Mucosa of descending colon (tissue), 3 donors: ENCODE measurements around the gene SNX9. TPM values are rescaled to one million over a fixed set of nuclear protein-coding genes. Genes with fewer than 3 reads are reported as not detected.
A peak's percentile ranks its signal among the peaks of the same experiment; 100 is the strongest.
"Not testable (repeated sequence)": the region's sequence is repeated elsewhere in the genome, so short reads cannot be mapped to it uniquely, and the experiment has no call there.

ENCODE experiments used
- ATAC-seq: fragments of 200-7000 bp; cut with Tn5 transposase; one replicate; pipeline ENCODE4 v1.9.1; 2020; ENCODE audit warnings: mild to moderate bottlenecking, moderate library complexity
- DNase-seq, 3 donors: peaks; one replicate each; pipeline ENCODE4 v3.0.0-alpha.2; 2020
- H3K36me3 ChIP-seq: fragments of 200-600 bp; one replicate; pipeline ENCODE4 v1.8.0; 2021; ENCODE audit warnings: low read depth, mild to moderate bottlenecking
- H3K4me1 ChIP-seq: fragments of 200-600 bp; one replicate; pipeline ENCODE4 v1.8.0; 2021; ENCODE audit warnings: low read depth, mild to moderate bottlenecking
- H3K4me3 ChIP-seq: fragments of 200-600 bp; one replicate; pipeline ENCODE4 v1.8.0; 2021; ENCODE audit warnings: mild to moderate bottlenecking
- H3K9me3 ChIP-seq: fragments of 200-600 bp; one replicate; pipeline ENCODE4 v1.8.0; 2021; ENCODE audit warnings: mild to moderate bottlenecking
- intact Hi-C, 2 donors: fragments of 100-400 bp; cut with DNase I in 1 of 2; cut with micrococcal nuclease in 1 of 2; formaldehyde crosslinking; loops; one replicate each; pipeline versions ENCODE4 v1.11.0 to v1.11.1; 2022; cut with DNase I, micrococcal nuclease
- total RNA-seq, 3 donors: library from RNA; stranded (reverse); fragmentation: NEBNext Ultra II Directional in 2 of 3; extraction: Animal tissue kit (Norgen Biotek cat#: 25700) in 2 of 3; gene quantifications; one replicate each; pipeline versions ENCODE4 v1.2.1 to v1.2.4, GENCODE V29; 2021 to 2023
- TF ChIP-seq, protein P1 (sequence below): fragments of 200-600 bp; IDR thresholded peaks from one replicate; pipeline ENCODE4 v1.8.0; 2022; ENCODE audit warnings: antibody characterized with exemption, mild to moderate bottlenecking
- donor health status: DM: no; HTN: no; CAD: no; lungs with moderate emphysema.
- donor health status: DM: no; HTN: no; CAD: no.
- donor health status: DM: no; HTN: yes; CAD: no.

SNX9 gene
- total RNA-seq, 3 donors from 2014 or later, result 55.0 to 69.6 (median 68.0) TPM

DNA sequence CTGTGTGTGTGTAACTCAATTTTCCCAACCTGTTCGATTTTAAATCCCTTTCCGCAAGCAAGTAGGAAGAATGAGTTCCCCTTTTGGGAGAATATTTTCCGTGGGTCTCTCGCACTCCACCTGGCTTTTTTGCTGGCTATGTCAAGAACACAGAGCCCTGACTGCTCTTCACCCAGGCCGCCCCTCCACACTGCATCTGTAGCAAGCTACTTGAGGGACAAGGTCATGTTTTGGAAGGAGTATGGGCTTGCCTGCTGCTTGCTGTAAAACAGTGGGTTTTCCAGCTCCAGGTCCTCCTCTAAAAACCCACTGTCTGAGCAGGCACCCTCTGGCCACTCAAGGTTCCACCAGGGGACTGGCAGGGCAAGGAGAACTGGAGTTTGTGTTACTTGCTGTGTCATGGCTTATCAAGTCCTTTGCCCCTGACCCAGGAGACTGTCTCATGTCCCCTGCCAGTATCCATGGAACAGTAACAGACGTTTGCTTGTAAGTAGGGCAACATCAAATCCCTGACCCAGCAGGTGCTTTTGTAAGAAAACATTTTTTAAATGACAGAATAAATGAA is 123.1 kb downstream of the SNX9 start:
- Histone ChIP-seq H3K36me3 (peaks cover 4% of the 10 kb centered on the region), H3K4me3 (no peak overlapping the region), H3K9me3 (peaks cover 6% of the 10 kb centered on the region), H3K4me1 (no peaks in the 10 kb centered on the region)
- intact Hi-C loops, result no loop called here
- no peak for ATAC-seq
- TF ChIP-seq, protein P1, sequence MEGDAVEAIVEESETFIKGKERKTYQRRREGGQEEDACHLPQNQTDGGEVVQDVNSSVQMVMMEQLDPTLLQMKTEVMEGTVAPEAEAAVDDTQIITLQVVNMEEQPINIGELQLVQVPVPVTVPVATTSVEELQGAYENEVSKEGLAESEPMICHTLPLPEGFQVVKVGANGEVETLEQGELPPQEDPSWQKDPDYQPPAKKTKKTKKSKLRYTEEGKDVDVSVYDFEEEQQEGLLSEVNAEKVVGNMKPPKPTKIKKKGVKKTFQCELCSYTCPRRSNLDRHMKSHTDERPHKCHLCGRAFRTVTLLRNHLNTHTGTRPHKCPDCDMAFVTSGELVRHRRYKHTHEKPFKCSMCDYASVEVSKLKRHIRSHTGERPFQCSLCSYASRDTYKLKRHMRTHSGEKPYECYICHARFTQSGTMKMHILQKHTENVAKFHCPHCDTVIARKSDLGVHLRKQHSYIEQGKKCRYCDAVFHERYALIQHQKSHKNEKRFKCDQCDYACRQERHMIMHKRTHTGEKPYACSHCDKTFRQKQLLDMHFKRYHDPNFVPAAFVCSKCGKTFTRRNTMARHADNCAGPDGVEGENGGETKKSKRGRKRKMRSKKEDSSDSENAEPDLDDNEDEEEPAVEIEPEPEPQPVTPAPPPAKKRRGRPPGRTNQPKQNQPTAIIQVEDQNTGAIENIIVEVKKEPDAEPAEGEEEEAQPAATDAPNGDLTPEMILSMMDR, result no peak
- DNase-seq, result no peak

DNA sequence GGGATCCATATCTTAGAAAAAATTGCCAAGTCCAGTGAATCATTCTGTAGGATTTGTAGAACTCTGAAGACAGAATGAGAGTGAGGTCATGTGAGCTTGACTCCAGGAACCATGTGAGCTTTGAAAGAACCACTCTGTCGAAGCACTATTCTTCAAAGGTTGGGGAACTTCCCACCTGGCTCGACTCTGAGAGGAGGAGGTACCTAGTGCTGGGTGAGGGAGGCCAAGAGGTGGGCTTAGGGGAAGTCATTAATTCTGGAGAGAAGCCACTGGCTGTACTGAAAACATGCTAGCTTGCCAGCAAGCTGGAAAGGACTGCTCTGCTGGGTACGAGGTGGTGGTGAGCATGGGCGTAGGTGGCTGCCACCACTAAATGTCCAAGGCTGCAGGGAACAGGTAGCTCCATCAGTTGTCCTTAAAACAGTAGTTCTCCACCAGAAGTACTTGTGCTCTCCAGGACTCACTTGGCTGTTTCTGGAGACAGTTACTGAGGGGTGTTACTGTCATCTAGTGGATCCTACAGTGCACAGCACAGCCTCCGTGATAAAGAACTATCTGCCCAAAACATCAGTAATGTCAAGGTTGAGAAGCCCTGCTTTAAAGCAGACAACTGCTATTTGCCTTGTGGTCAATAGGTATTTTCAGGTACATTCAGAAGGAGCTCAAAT is 124.0 kb downstream of the SNX9 start:
- DNase-seq, result no peak
- TF ChIP-seq, protein P1, result no peak
- peaks cover 6% of the 10 kb centered on the region for H3K9me3 ChIP-seq
- peaks cover 4% of the 10 kb centered on the region for H3K36me3 ChIP-seq
- no peaks in the 10 kb centered on the region for H3K4me1 ChIP-seq
- intact Hi-C loops, result no loop called here
- ATAC-seq, result peak; percentile 35
- H3K4me3 ChIP-seq, result no peak overlapping the region

DNA sequence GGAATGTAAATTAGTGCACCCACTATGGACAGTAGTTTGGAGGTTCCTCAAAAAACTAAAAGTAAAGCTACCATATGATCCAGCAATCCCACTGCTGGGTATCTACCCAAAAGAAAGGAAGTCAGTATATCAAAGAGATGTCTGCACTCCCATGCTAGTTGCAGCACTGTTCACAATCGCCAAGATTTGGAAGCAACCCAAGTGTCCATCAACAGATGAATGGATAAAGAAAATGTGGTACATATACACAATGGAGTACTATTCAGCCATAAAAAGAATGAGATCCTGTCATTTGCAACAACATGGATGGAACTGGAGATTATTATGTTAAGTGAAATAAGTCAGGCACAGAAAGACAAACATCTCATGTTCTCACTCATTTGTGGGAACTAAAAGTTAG is 127.9 kb downstream of the SNX9 start:
- H3K4me3 ChIP-seq, H3K36me3 ChIP-seq, DNase-seq, H3K9me3 ChIP-seq, ATAC-seq: not testable (repeated sequence)
- intact Hi-C loops, result loop anchor here in 1 of 2 donors (10.0 kb wide), 1 partner anchor 124 kb away; no protein-coding TSS in a partner anchor
- peaks cover 24% of the 10 kb centered on the region for H3K4me1 ChIP-seq

DNA sequence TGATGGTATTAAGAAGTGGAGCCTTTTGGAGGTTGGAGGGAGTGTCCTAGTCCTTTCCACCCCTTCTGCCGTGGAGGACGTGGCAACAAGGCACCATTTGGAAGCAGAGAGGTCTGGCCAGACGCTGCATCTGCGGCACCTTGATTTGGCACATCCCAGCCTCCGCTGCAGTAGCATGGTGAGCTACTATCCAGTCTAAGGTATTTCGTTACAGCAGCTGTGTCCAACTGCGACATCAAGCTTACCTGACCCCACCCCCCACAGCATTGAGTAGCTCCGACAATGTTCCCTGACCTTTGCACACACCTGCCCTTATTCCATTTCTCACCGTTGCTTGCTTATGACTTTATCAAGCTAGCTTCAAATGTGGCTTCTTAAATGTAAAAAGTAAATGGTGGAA is 128.8 kb downstream of the SNX9 start:
- intact Hi-C loops, result loop anchor here in 1 of 2 donors (10.0 kb wide), 1 partner anchor 123 kb away; no protein-coding TSS in a partner anchor
- no peaks in the 10 kb centered on the region for H3K36me3 ChIP-seq
- H3K4me1 ChIP-seq, result peaks cover 31% of the 10 kb centered on the region
- DNase-seq (peak in 2 of 3 donors; percentile 67 to 84), ATAC-seq (peak; percentile 64)
- peaks cover 6% of the 10 kb centered on the region for H3K9me3 ChIP-seq
- H3K4me3 ChIP-seq, result no peak overlapping the region
- TF ChIP-seq, protein P1, result no peak

DNA sequence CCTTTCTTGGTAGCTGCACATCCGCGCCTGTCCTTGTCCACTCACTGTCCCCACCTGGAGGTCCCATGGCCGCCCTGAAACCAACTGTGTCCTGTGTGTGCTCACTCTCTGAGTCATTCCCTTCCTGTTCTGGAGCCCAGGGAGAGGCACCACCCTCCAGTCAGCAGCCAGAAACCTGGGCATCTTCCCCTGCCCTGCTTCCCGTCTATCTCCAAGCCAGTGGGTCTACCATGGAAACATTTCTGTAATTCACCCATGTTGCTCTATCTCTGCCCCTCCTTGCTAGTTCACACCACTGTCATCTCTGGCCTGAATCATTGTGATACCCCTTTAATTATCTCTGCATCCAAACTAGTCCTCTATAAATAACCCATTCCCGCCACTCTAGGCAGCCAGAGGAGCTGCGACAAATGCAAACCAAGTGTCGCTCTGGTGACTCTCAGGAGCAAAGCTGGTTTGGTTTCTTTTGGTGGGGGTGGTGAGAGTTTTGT is 129.9 kb downstream of the SNX9 start:
- intact Hi-C loops, result loop anchor here in 1 of 2 donors (10.0 kb wide), 1 partner anchor 122 kb away; no protein-coding TSS in a partner anchor
- peaks cover 31% of the 10 kb centered on the region for H3K4me1 ChIP-seq
- H3K4me3 ChIP-seq, result no peak overlapping the region
- H3K9me3 ChIP-seq, result peaks cover 8% of the 10 kb centered on the region
- DNase-seq, result peak in 2 of 3 donors; percentile 31 to 53
- H3K36me3 ChIP-seq, result no peaks in the 10 kb centered on the region
- TF ChIP-seq, protein P1, result no peak
- peak; percentile 56 for ATAC-seq

DNA sequence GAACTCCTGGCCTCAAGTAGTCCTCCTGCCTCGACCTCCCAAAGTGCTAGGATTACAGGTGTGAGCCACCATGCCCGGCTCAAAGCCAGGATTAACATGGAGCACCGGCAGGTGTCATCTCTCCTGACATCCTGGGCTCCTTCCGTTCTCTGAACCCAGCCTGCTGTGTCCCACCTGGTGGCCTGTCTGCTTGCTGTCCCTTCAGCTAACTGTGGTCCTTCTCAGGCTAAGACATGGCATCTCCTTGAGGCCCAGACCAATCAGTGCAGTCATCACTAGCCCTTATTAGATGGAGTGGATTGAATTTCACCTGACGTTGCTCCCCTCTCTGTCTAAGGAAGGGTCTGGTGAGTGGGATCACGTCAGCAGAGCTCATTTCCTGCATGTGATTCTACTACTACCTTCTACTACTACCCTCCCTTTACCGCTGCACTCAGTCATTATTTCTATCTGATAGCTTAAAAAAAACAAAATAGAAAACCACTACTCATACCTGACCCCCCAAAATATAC is 130.6 kb downstream of the SNX9 start:
- Histone ChIP-seq H3K9me3 (peaks cover 15% of the 10 kb centered on the region), H3K4me3 (no peak overlapping the region), H3K4me1 (peaks cover 31% of the 10 kb centered on the region), H3K36me3 (no peaks in the 10 kb centered on the region)
- TF ChIP-seq, protein P1, result no peak
- intact Hi-C loops, result loop anchor here in 1 of 2 donors (10.0 kb wide), 1 partner anchor 121 kb away; no protein-coding TSS in a partner anchor
- ATAC-seq (peak; percentile 4), DNase-seq (peak in 1 of 3 donors; percentile 60)
